SU-DHL-6 (cell line): ENCODE measurements around the gene COL18A1.

ENCODE experiments used
- CTCF ChIP-seq: fragments of 200-600 bp; sonication (generic); IDR thresholded peaks from one replicate; pipeline ENCODE4 v1.5.1; 2017; ENCODE audit warnings: antibody characterized with exemption, mild to moderate bottlenecking, low read length, moderate library complexity; ENCODE audit not compliant: insufficient read depth, poor library complexity, severe bottlenecking
- EZH2phosphoT487 ChIP-seq: fragments of 200-600 bp; sonication (generic), shearing (Covaris generic); conservative IDR thresholded peaks from 2 replicates; pipeline ENCODE4 v1.6.1; 2018; ENCODE audit warnings: mild to moderate bottlenecking, antibody characterized with exemption, low read length, moderate library complexity, mixed read lengths

GRCh38 chr21:45383615-45384201 lies 21.3 kb upstream of the COL18A1 start:
- TF ChIP-seq EZH2phosphoT487 (no peak), CTCF (no peak)
